ENCODE results near the gene OR2AG2.

OR2AG2 gene

GRCh38 chr11:6735306-6735705 lies 36.5 kb downstream of the OR2AG2 start:
- DNase-seq, result no peak
- H3K27me3 ChIP-seq, result no peaks in the 10 kb centered on the region
- no peaks in the 10 kb centered on the region for H3K4me1 ChIP-seq
- TF ChIP-seq CTCF (IDR thresholded peaks at IDR 0.05; ENCODE audit: low read depth, low read length), result no peak
- no peaks in the 10 kb centered on the region for H3K9me3 ChIP-seq
- no peaks in the 10 kb centered on the region for H3K36me3 ChIP-seq
- no peak overlapping the region for H3K4me3 ChIP-seq (ENCODE audit: low read depth, low read length)

GRCh38 chr11:6734616-6735015 lies 37.2 kb downstream of the OR2AG2 start:
- no peak overlapping the region for H3K4me3 ChIP-seq (ENCODE audit: low read depth, low read length)
- H3K9me3 ChIP-seq, result no peaks in the 10 kb centered on the region
- H3K36me3 ChIP-seq, result no peaks in the 10 kb centered on the region
- H3K27me3 ChIP-seq, result no peaks in the 10 kb centered on the region
- H3K4me1 ChIP-seq, result no peaks in the 10 kb centered on the region
- DNase-seq, result no peak
- TF ChIP-seq CTCF (IDR thresholded peaks at IDR 0.05; ENCODE audit: low read depth, low read length), result no peak

- no peaks in the 10 kb centered on the region for H3K9me3 ChIP-seq
- no peak overlapping the region for H3K4me3 ChIP-seq (ENCODE audit: low read depth, low read length)
- H3K36me3 ChIP-seq, result no peaks in the 10 kb centered on the region
- no peaks in the 10 kb centered on the region for H3K27me3 ChIP-seq
- no peaks in the 10 kb centered on the region for H3K4me1 ChIP-seq
- no peak for TF ChIP-seq CTCF (IDR thresholded peaks at IDR 0.05; ENCODE audit: low read depth, low read length)
- DNase-seq, result no peak
Measured at GRCh38 chr11:6733326-6734275, 38.2 kb downstream of the OR2AG2 start.

GRCh38 chr11:6727971-6728760 lies 43.6 kb downstream of the OR2AG2 start:
- DNase-seq, result no peak
- Histone ChIP-seq H3K36me3 (no peaks in the 10 kb centered on the region), H3K9me3 (no peaks in the 10 kb centered on the region), H3K27me3 (no peaks in the 10 kb centered on the region), H3K4me1 (no peaks in the 10 kb centered on the region), H3K4me3 (ENCODE audit: low read depth, low read length) (no peak overlapping the region)
- TF ChIP-seq CTCF (IDR thresholded peaks at IDR 0.05; ENCODE audit: low read depth, low read length), result no peak

- no peaks in the 10 kb centered on the region for H3K36me3 ChIP-seq
- no peak for DNase-seq
- H3K27me3 ChIP-seq, result no peaks in the 10 kb centered on the region
- no peaks in the 10 kb centered on the region for H3K9me3 ChIP-seq
- H3K4me1 ChIP-seq, result no peaks in the 10 kb centered on the region
- no peak overlapping the region for H3K4me3 ChIP-seq (ENCODE audit: low read depth, low read length)
- TF ChIP-seq CTCF (IDR thresholded peaks at IDR 0.05; ENCODE audit: low read depth, low read length), result no peak
Measured at GRCh38 chr11:6725386-6725896, 46.3 kb downstream of the OR2AG2 start.

All from BE2C (cell line).